Pancreas (tissue), 10 donors: ENCODE results near the gene SEMA7A. TPM values are rescaled to one million over a fixed set of nuclear protein-coding genes. Genes with fewer than 3 reads are reported as not detected.

Experiments
- ATAC-seq, 4 donors: fragments of 200-7000 bp; cut with Tn5 transposase; one replicate each; pipeline versions ENCODE4 v1.8.0 to v1.9.1; 2020; ENCODE audit warnings: mild to moderate bottlenecking in 4 of 4, moderate library complexity in 4 of 4
- DNase-seq, 6 donors: peaks; one replicate each; pipeline ENCODE4 v3.0.0-alpha.2; 2020
- FAIRE-seq: peaks from 2 replicates; lab custom pipeline; 2012; peaks lifted over from hg19 to GRCh38; lab: Jason Lieb, UNC
- H3K27ac ChIP-seq, 4 donors: fragments of 200-600 bp; sonication (generic); 1 replicate in 3 of 4; 2 replicates in 1 of 4; pipeline versions ENCODE4 v1.5.0 to v1.8.0; 2020
- H3K27me3 ChIP-seq, 4 donors: fragments of 200-600 bp; one replicate each; pipeline ENCODE4 v1.8.0; 2021
- H3K36me3 ChIP-seq, 3 donors: fragments of 200-600 bp; sonication (generic) in 1 of 3; one replicate each; pipeline versions ENCODE4 v1.5.0 to v1.8.0; 2020 to 2021
- H3K4me1 ChIP-seq, 3 donors: fragments of 200-600 bp; one replicate each; pipeline ENCODE4 v1.8.0; 2021
- H3K4me3 ChIP-seq, 4 donors: fragments of 200-600 bp; sonication (generic) in 2 of 4; one replicate each; pipeline versions ENCODE4 v1.5.0 to v1.8.0; 2020 to 2021
- H3K9me3 ChIP-seq, 4 donors: fragments of 200-600 bp; one replicate each; pipeline ENCODE4 v1.8.0; 2021
- WGBS, 2 donors: extraction: QIAGEN DNeasy Blood & Tissue Kit; methylation state at CpG; one replicate each; pipeline ENCODE4 v1.1.7; 2013; 5-methylcytosine and 5-hydroxymethylcytosine counted together
- intact Hi-C, 3 donors: fragments of 100-400 bp; cut with DNase I; formaldehyde crosslinking; loops; one replicate each; pipeline versions ENCODE4 v1.11.1 to v1.14.2; 2022
- polyA plus RNA-seq, 2 donors: library from polyadenylated mRNA; stranded (reverse); fragments of 200-250 nt; gene quantifications; one replicate each; pipeline ENCODE4 v1.2.3, GENCODE V29; 2013
- total RNA-seq, 6 donors: library from RNA; stranded (reverse); fragmentation: NEBNext Ultra II Directional in 4 of 6; extraction: Animal tissue kit (Norgen Biotek cat#: 25700) in 4 of 6; gene quantifications; one replicate each; pipeline versions ENCODE4 v1.2.1 to v1.2.4, GENCODE V29; 2021 to 2023
- TF ChIP-seq, protein P1 (sequence below), 4 donors: fragments of 200-600 bp; sonication (generic) in 3 of 4; IDR thresholded peaks; one replicate each; pipeline versions ENCODE4 v1.5.0 to v1.8.0; 2021; ENCODE audit warnings: antibody characterized with exemption in 4 of 4
- donor health status: healthy with polysubstance abuse.
- donor health status: DM: no; HTN: no; CAD: no; lungs with moderate emphysema.
- donor health status: DM: no; HTN: no; CAD: no.
- donor health status: control.
- donor health status: control.
- donor health status: Bipolar disorder and iron deficiency.
- donor health status: DM: yes; HTN: yes; CAD: no.
- donor health status: DM: no; HTN: no; CAD: no.
- donor health status: DM: no; HTN: no; CAD: no.
- donor health status: DM: yes; HTN: yes; CAD: no.

Gene SEMA7A
- total and polyA plus RNA-seq, 8 donors, result 0.37 to 5.6 (median 0.76) TPM

- TF ChIP-seq, protein P1, sequence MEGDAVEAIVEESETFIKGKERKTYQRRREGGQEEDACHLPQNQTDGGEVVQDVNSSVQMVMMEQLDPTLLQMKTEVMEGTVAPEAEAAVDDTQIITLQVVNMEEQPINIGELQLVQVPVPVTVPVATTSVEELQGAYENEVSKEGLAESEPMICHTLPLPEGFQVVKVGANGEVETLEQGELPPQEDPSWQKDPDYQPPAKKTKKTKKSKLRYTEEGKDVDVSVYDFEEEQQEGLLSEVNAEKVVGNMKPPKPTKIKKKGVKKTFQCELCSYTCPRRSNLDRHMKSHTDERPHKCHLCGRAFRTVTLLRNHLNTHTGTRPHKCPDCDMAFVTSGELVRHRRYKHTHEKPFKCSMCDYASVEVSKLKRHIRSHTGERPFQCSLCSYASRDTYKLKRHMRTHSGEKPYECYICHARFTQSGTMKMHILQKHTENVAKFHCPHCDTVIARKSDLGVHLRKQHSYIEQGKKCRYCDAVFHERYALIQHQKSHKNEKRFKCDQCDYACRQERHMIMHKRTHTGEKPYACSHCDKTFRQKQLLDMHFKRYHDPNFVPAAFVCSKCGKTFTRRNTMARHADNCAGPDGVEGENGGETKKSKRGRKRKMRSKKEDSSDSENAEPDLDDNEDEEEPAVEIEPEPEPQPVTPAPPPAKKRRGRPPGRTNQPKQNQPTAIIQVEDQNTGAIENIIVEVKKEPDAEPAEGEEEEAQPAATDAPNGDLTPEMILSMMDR (IDR thresholded peaks at IDR 0.05), result no peak
- FAIRE-seq (no peak), DNase-seq (no peak), ATAC-seq (no peak)
- Histone ChIP-seq H3K36me3 (no peaks in the 10 kb centered on the region), H3K27ac (no peak overlapping the region), H3K9me3 (no peaks in the 10 kb centered on the region), H3K4me1 (peaks cover 0 to 8% (median 0%) of the 10 kb centered on the region in 3 donors), H3K27me3 (no peaks in the 10 kb centered on the region), H3K4me3 (no peak overlapping the region)
- intact Hi-C loops, result loop anchor here in 1 of 3 donors (10.0 kb wide), 1 partner anchor 242 kb away; the partner anchor contains the start of gene CLK3
- 31 to 36% methylated on average over 13 of the region's 13 CpGs for WGBS, 2 donors
These were observed 60.6 kb downstream of the SEMA7A start for GRCh38 chr15:74373056-74373650.

DNA sequence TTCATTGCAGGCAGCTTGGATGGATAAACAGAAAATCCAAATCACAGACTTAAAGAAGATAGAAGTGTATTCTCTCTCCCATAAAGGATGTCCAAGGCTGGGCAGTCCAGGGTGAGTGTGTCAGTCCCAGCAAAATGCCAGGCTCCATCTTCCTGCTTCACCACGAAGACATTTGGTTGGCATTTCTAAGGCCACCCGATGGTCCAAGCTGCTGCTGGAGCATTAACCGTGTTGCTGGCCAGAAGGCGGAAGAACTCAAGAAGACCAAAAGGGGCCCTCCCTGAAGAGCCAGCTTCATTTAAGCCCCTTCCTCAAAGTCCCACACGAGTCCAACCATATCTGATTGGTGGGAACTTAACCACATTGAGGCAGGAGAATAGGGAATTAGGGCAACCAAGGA is 63.3 kb downstream of the SEMA7A start:
- no peaks in the 10 kb centered on the region for H3K27me3 ChIP-seq
- DNase-seq, result no peak
- FAIRE-seq, result no peak
- no peaks in the 10 kb centered on the region for H3K36me3 ChIP-seq
- H3K4me3 ChIP-seq, result no peak overlapping the region
- no peak overlapping the region for H3K27ac ChIP-seq
- H3K4me1 ChIP-seq, result peaks cover 0 to 8% (median 0%) of the 10 kb centered on the region in 3 donors
- no peaks in the 10 kb centered on the region for H3K9me3 ChIP-seq
- TF ChIP-seq, protein P1 (IDR thresholded peaks at IDR 0.05), result no peak
- intact Hi-C loops, result loop anchor here in 1 of 3 donors (10.0 kb wide), 1 partner anchor 244 kb away; the partner anchor contains the start of gene CLK3
- WGBS, 2 donors, result 67 to 80% methylated on average over 5 of the region's 5 CpGs
- ATAC-seq, result no peak

- TF ChIP-seq, protein P1 (IDR thresholded peaks at IDR 0.05), result no peak
- Histone ChIP-seq H3K9me3 (no peaks in the 10 kb centered on the region), H3K36me3 (no peaks in the 10 kb centered on the region), H3K4me3 (no peak overlapping the region), H3K27ac (no peak overlapping the region), H3K4me1 (peaks cover 0 to 4% (median 0%) of the 10 kb centered on the region in 3 donors), H3K27me3 (no peaks in the 10 kb centered on the region)
- WGBS, 2 donors, result 61 to 76% methylated on average over 2 of the region's 2 CpGs
- ATAC-seq (no peak), FAIRE-seq (no peak), DNase-seq (no peak)
- intact Hi-C loops, result loop anchor here in 1 of 3 donors (10.0 kb wide), 1 partner anchor 245 kb away; the partner anchor contains the start of gene CLK3
These were observed 64.0 kb downstream of the SEMA7A start for GRCh38 chr15:74369756-74370155.

- H3K27ac ChIP-seq, result no peak overlapping the region
- no peak for DNase-seq
These were observed 64.5 kb downstream of the SEMA7A start for GRCh38 chr15:74369084-74369745.

More at GRCh38 chr15:74369084-74369745, 64.5 kb downstream of the SEMA7A start:
- H3K9me3 ChIP-seq, result no peaks in the 10 kb centered on the region
- no peaks in the 10 kb centered on the region for H3K27me3 ChIP-seq
- no peaks in the 10 kb centered on the region for H3K4me1 ChIP-seq
- TF ChIP-seq, protein P1 (IDR thresholded peaks at IDR 0.05), result no peak
- intact Hi-C loops, result no loop called here
- FAIRE-seq (no peak), ATAC-seq (no peak)
- 36 to 40% methylated on average over 10 of the region's 10 CpGs for WGBS, 2 donors
- no peak overlapping the region for H3K4me3 ChIP-seq
- no peaks in the 10 kb centered on the region for H3K36me3 ChIP-seq
